Central memory CD4-positive, alpha-beta T cell (primary cell): ENCODE data around the gene NOS1AP.

Source experiments
- DNase-seq: peaks from one replicate; pipeline ENCODE4 v3.0.0; 2022

The NOS1AP gene

DNA sequence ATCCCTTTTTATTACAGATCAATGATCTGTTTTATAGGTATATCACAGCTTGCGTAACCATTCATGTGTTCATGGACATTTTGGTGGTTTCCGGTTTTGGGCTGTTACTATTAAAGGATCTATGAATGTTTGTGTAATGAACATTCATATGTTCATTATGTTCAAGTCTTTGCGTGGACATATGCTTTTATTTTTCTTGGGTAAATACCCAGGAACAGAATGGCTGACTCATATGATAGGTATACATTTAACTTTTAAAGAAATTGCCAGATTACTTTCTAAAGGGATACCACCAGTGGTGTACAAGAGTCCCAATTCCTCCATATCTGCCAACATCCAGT is 233.5 kb downstream of the NOS1AP start:
- no peak for DNase-seq

DNA sequence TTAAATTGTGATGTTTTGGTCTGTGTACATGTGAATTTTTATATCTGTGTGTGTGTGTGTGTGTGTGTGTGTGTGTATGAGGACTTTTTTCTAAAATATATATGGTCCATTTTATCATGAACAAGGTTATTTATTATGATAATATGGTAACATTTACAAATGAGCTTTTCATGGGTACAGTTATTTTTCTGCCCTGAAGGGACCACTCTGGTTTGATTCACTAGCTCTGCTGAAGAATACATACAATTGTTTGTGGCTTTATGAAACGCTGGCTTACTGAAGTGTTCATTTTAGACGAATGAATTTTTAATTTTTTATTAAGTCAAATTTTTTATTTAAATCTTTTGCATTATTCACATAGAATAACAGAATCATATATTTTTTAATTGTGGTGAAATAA is 235.2 kb downstream of the NOS1AP start:
- no peak for DNase-seq

DNA sequence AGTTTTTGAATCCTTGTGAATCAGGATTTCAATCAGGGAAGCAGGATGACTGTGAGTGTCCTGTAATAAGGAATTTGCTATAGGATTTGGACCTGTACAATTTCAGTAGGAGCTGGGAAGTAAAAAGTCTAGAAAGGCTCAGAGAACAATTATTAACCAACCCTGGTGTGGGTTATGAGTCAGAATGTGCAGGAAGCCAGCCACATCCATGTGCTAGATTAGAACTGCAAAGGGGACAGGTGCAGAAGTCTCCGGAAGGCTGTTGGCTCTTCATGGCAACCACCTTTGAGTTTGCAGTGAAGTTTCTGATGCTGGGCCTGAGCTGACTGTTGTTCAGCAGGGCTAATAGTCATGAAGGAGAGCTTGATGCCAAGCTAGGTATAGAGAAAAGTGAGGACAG is 236.5 kb downstream of the NOS1AP start:
- DNase-seq, result no peak

DNA sequence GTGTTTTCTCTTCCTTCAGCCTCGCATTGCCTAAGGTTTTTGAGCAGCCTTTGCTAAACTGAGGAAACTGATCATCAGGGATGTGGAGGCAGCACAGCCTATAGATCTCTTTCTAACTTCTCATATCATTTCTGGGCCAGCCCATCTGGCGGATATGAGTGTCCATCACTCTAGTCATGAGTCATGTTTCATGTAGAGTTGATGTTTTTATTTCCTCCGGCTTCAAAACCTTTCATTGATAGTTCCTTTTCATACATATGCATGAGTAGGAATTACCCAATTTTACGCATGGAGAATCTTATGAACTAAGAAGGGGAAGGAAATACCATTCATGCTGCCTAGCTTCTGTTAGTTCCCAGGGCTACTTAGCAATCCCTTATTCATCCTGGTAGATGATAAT is 240.8 kb downstream of the NOS1AP start:
- DNase-seq, result no peak

DNA sequence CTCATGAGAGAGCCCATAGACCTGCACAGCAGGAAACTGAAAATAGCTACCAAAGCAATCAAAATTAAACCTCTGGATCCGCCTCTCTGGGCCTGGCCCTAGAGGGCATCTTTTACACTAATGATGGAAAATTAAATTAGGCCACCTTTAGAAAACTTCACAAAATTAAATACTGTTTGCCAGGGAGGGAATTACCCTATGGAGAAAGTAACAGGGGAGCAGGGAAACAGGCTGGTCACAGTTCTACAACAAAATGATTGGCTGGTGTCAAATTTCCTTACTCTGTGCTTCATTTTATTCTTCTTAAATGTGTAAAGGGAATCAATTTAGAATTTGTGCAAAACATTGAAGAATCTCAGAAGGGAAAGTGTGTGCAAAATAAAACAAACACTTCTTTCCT is 244.7 kb downstream of the NOS1AP start:
- DNase-seq, result no peak

DNA sequence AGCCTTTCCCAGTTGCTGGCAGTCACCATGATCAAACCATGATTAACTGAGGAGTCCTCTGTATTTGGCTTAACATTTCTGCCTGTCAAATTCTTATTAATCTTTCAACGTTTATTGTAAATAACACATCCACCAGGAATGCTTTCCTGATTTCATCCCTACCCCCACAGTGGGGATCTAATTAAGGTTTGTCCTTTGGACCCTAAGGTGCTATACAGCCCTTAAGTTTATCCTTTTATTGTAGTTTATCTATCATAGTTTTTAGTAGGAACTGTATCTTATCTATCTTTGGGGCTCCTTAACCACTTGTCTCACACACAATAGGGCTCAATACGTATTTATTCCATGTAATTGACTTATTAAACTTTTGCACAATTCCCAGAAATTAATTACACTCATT is 246.2 kb downstream of the NOS1AP start:
- no peak for DNase-seq

DNA sequence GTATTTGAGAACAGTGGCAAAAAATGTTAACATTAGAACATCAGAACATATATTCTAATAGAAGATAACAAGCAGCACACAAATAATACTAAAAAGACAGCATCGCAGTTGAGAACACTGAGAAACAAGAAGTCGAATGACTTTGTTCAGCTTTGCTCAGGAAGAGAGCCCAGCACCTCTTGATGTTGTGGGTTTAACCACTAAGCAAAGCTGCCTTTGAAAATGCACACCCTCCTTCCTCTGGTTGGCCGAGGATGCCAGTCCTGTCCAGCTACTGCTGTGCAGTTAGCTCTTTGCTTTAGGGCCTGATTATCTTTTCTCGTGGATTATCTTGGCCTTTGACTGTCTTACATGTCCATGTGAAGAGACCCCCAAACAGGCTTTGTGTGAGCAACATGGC is 246.7 kb downstream of the NOS1AP start:
- no peak for DNase-seq

DNA sequence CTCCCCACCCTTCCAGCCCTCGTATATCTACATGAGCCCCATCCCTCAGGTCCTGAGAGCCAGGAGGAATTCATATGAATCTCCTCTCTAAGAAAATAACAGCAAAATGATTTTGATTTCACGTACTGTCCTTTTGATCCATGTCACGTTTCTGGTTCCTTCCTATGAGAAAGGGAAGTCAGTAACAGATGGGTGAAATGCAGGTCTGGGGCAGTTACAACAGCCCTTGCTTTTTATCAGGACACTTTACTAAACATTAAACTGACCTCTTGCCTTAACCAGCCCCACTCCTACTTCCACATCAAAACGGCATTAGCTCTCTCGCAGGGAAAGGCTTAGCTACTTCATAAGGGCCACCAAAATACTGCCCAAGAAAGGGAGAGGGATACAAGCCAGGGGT is 248.1 kb downstream of the NOS1AP start:
- DNase-seq, result no peak

DNA sequence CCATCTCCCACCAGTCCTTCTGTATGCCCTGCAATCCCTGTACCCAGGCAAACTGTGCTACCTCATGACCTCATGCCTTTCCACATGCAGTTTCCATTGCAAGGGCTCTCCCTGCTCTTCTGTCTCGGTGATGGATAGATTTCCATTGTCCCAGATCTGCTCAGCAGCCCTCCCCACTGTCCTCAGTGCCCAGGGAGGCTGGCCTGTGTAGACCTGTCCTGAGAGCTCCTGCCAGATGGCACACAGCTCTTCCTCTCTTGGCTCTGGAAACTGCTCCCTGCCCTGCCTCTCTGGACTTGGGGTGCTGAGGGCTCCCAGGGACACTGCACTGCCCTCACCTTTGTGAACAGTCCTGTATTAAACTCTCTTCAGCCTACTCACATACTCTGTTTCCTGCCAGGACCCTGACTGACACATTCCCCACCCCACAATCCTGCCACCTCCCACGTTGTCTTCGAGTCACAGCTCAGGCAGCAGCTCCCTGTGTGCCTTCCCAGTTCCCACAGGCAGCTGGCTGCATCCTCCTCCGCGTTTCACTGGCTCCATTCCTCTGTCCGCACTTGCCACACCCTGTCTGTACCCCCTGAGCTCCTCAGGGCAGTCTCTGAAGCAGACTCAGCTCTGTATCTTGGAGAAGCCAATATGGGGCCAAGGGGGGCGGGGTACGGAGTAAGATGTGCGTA is 250.1 kb downstream of the NOS1AP start:
- DNase-seq, result no peak

DNA sequence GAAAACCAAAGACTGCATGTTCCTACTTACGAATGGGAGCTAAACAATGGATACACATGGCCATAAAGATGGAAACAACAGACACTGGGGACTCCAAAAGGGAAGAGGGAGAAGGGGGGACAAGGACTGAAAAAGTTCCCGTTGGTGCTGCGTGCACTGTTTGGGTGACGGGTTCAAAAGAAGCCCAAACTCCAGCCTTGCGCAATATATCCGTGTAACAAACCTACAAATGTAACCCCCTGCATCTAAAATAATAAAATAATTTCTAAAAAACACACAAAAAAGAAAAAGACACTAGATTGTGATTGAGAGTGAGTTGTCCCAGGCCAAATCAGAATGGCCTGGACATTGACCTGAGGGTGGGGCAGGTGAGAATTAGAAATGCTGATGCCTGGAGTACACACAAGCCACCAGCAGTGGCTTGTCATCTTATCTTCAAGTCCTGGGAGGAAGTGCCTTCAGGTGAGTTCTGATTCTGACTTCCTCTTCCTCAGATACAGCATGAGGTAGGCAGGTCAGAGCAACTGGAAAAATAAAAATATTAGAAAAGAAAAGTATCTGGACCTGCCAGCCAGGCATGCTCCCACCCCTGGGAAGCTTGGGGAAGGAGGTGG is 252.4 kb downstream of the NOS1AP start:
- no peak for DNase-seq

DNA sequence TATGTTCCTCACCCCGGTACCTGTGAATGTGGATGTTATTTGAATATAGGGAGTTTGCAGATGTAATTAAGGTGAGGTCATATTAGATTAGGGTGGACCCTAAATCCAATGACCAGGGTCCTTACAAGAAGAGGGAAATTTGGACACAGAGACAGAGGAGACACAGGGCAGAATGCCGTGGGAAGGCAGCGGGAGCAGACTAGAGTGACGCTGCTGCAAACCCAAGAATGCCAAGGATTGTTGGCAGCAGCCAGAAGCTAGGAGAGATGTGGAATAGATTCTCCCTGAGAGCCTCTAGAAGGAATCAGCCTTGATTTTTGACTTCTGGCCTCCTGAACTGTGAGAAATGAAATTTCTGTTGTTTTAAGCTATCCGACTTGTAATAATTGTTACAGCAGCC is 253.5 kb downstream of the NOS1AP start:
- no peak for DNase-seq

DNA sequence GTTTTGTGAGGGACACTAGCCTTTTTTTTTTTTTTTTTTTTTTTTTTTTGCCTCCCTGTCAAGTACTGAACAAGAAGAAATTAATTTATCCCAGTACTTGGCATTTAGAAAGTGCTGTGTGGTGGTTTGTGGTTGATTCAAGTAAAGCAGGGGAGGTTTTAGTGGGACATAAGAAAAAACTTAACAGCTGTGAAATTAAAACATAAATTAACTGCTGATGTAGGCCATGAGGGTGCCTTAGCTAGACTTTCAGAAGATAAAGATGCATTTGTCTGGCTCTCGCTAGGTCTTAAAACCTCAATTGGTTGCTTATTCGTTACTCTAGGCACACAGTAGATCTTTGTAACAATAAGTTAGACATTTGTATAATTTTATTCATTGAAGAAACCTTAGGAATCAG is 254.9 kb downstream of the NOS1AP start:
- DNase-seq, result no peak

DNA sequence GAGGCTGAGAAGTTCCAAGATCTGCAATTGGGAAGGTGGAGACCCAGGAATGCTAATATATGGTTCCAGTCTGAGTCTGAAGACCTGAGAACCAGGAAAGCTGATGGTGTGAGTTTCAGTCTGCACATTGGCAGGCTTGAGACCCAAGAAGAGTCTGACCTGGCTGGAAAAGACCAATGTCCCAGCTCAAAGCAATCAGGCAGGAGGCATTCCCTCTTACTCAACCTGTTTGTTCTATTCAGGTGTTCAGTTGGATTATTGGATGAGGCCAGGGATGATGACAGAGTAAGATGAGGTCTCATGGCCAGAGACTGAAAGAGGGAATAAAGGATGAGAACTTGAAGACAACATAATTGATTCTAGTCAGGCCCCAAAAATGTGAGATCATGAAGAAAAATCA is 257.1 kb downstream of the NOS1AP start:
- DNase-seq, result no peak

DNA sequence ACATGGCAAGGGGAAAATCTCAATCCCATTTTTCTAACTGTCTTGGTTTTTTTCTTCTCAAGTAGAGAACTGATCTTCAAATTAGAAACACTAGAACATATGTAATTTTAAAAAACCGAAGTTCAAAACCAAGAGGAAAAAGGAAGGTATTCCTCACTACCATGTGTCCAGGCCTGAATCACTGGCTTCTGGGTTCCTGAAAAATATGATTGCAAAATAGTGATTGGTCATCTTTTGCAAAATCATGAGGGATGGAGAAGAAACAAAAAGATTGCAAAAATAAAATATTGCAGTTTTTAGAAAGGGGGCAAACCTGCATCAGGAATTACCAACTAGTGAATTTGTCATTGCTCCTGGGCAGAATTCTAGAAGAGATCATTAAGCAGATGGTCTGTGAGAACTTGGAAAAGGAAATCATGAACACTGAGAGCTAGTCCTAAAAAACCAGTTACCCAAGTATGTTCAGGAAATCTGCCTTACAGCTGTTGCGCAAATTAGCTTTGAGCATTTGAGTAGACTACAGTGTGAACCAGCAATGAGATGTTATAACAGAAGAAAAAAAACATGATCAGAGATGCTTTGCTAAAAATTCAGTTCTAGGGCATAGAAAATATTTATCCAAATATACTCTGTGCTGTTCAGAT is 257.8 kb downstream of the NOS1AP start:
- no peak for DNase-seq

DNA sequence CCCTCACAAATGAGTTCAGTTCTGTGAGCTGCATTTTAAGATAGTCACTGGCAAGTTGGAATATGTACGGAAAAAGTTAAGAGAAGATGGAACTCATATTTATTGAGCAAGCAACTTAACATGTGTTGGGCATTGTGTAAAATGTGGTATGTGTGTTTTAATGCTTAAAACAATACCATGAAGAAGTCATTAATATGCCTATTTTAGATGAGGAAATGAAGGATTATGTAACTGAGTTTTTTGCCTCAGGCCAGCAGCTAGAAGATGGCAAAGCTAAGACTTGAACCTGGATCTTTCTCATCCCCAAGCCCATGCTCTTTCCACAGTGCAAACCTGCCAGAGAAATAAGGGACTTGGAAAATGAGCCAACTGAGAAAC is 258.3 kb downstream of the NOS1AP start:
- no peak for DNase-seq

DNA sequence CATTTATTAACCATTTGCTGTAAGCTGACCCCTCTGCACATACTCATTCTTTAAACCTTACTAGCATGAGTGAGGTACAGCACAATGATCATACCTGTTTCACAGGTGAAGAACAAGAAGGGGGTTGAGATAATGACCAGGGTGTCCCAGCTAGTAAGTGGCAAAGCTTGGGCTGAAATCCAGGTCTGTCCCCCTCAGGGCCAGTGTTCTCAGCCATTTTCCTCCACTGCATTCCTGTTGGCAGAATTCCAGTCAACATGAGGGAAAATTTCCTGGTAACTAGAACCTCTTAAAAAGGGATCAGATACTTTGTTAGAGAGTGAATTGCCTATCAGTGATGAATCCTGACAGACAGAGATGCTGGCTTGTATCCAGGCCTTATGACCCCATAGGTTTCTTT is 259.0 kb downstream of the NOS1AP start:
- DNase-seq, result no peak

DNA sequence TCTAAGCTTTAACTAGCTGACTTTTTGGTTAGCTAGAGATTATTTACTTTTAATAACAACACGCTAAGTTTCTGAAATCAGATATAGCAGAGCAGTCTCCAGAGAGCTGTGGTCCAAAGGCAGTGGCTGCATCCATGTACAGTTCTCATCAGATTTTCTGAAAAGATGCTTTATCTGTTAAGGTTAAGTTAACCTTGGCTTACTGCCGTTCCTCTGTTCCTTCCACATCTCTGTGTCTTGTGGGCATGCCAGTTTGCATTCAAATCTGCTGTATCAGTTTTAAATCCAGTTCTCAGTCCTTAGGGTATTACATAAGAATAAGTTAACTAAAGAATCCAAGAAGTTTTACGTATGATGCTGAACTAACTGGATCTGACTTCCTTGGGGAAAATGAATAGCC is 260.3 kb downstream of the NOS1AP start:
- DNase-seq, result no peak

DNA sequence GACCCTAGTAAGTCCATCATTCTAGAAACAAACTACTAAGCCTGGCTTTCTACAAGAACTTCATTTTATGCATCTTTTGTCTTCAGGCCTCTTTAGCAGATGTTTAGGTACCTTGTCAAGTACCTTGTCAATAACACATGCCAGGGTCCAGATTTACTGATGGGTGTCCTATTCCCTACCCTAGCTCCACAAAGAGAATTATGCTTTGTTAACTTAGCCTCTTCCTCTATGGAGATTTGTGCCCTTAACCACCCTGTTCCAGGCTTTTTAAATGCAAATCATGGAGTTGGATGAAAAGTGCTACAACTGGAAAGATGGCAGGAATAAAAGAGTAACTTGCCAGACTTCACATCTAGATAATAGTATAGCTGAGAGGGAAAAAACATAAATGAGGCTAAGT is 264.5 kb downstream of the NOS1AP start:
- no peak for DNase-seq

DNA sequence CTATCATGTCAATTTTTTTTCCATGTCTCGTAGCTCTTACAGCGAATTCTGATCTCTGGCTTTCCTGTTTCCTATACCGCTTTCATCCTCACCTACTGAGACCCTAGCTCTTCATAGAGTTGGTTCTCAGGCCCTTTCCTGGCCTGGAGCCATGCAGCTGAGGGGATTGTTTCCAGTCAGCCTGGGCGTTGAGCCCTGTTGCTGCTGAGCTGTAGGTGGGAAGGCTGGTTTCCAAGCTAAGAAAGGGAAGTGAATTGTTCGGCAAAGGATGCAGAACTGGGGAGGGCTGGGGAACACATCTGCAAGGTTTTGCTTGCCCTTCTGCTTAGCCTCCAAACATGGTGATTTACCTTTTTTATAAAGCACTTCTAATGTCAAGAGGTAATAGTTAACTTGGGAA is 265.6 kb downstream of the NOS1AP start:
- DNase-seq, result no peak

DNA sequence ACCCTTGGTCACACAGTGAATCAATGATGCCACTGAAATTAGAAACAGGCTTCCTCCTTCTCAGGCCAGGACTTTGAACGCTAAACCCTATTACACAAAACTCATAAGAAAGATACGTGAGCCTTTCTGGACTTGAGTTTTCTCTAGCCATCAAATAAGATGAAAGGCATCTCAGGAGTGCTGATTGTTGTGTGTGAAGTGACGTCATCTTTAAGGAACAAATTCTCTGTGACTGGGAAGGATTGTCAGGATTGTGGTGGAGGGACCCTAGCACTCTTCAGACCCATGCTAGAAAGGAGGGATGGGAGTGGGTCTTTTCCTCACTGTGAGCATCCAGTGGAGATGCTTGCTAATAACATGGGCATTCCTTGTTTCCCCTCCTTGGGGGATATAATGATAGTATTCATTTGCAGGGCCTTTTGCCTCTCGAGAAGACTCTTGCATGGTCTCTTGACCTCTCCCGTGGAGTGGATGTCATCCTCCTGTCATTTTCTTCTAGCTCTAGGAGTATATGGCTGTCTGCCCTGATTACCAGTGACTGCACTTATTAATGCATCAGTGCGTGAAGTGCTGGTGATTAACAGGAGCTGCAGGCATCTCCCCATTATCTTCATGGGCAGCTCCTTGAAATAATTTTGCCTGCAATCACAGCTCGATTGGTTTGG is 267.3 kb downstream of the NOS1AP start:
- DNase-seq, result no peak

DNA sequence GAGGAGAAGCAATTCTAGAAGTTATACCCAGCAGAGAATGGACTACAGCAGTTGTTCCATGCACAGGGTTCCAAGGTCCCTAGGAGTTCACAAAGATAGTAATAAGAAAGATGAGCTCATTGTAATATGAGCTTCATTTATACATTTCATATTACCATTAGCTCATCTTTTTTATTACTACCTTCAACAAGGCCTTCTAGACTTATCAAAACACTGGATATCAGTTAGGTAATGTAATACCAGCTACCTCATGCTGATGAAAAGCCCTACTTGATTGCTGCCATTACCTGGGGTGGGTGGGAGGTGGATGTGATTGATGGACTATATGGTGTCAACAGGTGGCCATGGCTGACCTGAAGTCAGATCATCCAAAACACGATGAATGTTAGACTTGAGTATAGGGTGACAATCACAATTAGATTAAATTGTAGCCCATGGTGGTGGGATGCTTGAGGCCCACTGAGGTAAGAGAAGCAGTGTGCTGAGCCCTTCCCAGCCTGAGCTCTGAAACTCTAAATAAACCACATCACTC is 273.0 kb downstream of the NOS1AP start:
- DNase-seq, result no peak

DNA sequence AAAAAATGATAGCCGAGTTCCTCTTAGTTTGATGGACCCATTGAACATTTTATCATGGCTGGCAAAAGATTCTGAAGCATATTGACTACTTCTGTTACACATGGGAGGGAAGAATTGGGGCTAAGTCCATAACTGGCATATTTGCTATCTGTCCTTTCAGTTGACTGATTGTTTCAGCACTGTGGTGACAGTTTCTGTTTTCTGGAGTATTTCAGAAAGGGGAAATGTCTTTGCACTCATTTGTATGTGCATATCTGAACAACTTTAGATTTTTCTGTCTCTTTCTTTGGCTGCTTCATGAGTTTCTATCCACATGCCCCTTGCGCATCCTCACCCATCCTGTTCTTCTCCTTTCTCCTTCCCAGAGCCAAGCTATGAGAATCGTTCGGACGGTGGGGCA is 274.0 kb downstream of the NOS1AP start:
- no peak for DNase-seq

DNA sequence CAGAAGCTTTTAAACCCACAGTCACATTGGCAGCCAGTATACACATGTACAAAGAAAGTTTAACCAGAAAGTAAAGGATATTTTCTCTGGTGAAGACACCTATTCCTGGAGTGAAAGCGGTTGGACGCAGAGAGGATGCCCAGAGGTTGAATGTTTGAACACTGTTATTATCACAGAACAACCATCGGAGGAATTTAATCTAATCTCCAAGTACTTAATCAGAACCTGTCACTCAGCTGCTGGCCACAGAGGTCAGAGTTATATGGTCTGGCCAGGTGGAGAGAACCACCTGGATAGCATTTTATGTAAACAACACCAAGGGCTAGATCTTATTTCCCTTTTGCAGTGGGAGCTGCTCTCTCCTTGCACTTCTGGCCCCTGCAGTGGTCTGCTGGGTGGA is 277.8 kb downstream of the NOS1AP start:
- DNase-seq, result no peak
